OCI-LY7 (cell line): ENCODE data around the gene RSPH6A. TPM values are rescaled to one million over a fixed set of nuclear protein-coding genes. Genes with fewer than 3 reads are reported as not detected.

ENCODE experiments used
- BruUV-seq: library from RNA; stranded (reverse); fragments of 400-500 nt; replicated peaks from 2 replicates; lab custom pipeline; 2021; lab: Mats Ljungman, UMichigan
- CTCF ChIA-PET: fragments of 300-600 bp; sonication (Branson Sonifier 250); formaldehyde crosslinking; loops from one replicate; lab custom pipeline; 2022; ENCODE audit warnings: antibody characterized with exemption; ENCODE audit not compliant: unreplicated experiment; lab: Charles Lee
- POLR2A ChIA-PET: fragments of 300-600 bp; sonication (Branson Sonifier 250); formaldehyde crosslinking; loops from one replicate; lab custom pipeline; 2022; ENCODE audit warnings: antibody characterized with exemption; lab: Charles Lee
- DNase-seq: peaks from one replicate; pipeline ENCODE4 v3.0.0-alpha.2; 2015; ENCODE audit warnings: low spot score
- H2AFZ ChIP-seq: fragments of 200-600 bp; sonication (generic), shearing (Covaris generic); 2 replicates; pipeline ENCODE4 v1.6.1; 2014; ENCODE audit warnings: mild to moderate bottlenecking, antibody characterized with exemption, low read length, moderate library complexity
- H3K27ac ChIP-seq: fragments of 200-600 bp; sonication (generic); 2 replicates; pipeline ENCODE4 v1.5.1; 2014; ENCODE audit warnings: mixed run types, low read depth, mild to moderate bottlenecking, moderate library complexity, low read length, inconsistent platforms; ENCODE audit not compliant: poor library complexity, severe bottlenecking
- H3K36me3 ChIP-seq: fragments of 200-600 bp; sonication (generic); 2 replicates; pipeline ENCODE4 v1.6.1; 2014; ENCODE audit warnings: mild to moderate bottlenecking, antibody characterized with exemption, low read length, moderate library complexity, mixed read lengths; ENCODE audit not compliant: insufficient read depth
- H3K4me1 ChIP-seq: fragments of 200-600 bp; sonication (generic); 2 replicates; pipeline ENCODE4 v1.5.1; 2014; ENCODE audit warnings: mild to moderate bottlenecking, low read length; ENCODE audit not compliant: insufficient read depth, poor library complexity, severe bottlenecking
- H3K4me2 ChIP-seq: fragments of 200-600 bp; sonication (generic); 2 replicates; pipeline ENCODE4 v1.6.1; 2014; ENCODE audit warnings: mild to moderate bottlenecking, low read length
- H3K4me3 ChIP-seq: fragments of 200-600 bp; sonication (generic); 2 replicates; pipeline ENCODE4 v1.5.1; 2014; ENCODE audit warnings: mild to moderate bottlenecking, low read depth, low read length; ENCODE audit not compliant: poor library complexity, severe bottlenecking
- H3K79me2 ChIP-seq: fragments of 200-600 bp; sonication (generic); 2 replicates; pipeline ENCODE4 v1.6.1; 2016; ENCODE audit warnings: low read depth, mild to moderate bottlenecking, low read length, moderate library complexity, mixed read lengths; ENCODE audit not compliant: insufficient read depth
- H3K9me2 ChIP-seq: fragments of 200-600 bp; sonication (generic); 2 replicates; pipeline ENCODE4 v1.6.1; 2016; ENCODE audit warnings: mild to moderate bottlenecking, low read length, mixed read lengths; ENCODE audit not compliant: insufficient read depth
- H3K9me3 ChIP-seq: fragments of 200-600 bp; sonication (generic); 2 replicates; pipeline ENCODE4 v1.6.1; 2014; ENCODE audit warnings: mild to moderate bottlenecking, mixed run types, low read length, mixed read lengths
- H4K20me1 ChIP-seq: fragments of 200-600 bp; sonication (generic); 2 replicates; pipeline ENCODE4 v1.6.1; 2014; ENCODE audit warnings: mild to moderate bottlenecking, antibody characterized with exemption, low read length, moderate library complexity, mixed read lengths; ENCODE audit not compliant: insufficient read depth
- CTCF ChIP-seq: fragments of 200-600 bp; sonication (generic); conservative IDR thresholded peaks from 2 replicates; pipeline ENCODE4 v1.5.1; 2014; ENCODE audit warnings: mild to moderate bottlenecking, antibody characterized with exemption, low read length, moderate library complexity, mixed read lengths
- EZH2phosphoT487 ChIP-seq: fragments of 200-600 bp; sonication (generic); IDR thresholded peaks from 2 replicates; pipeline ENCODE4 v1.6.1; 2018; ENCODE audit warnings: low read depth, borderline replicate concordance, mild to moderate bottlenecking, mixed run types, antibody characterized with exemption, low read length, moderate library complexity, mixed read lengths
- intact Hi-C: fragments of 100-400 bp; cut with micrococcal nuclease; formaldehyde crosslinking; loops from one replicate; pipeline ENCODE4 v1.10.0; 2022; ENCODE audit not compliant: unreplicated experiment
- total RNA-seq, 2 experiments: library from RNA; depleted of rRNA in 1 of 2; stranded (reverse); fragments of >200 nt in 1 of 2; shearing (Covaris generic) in 1 of 2; gene quantifications; 2 replicates each; pipeline ENCODE4 v1.2.3, GENCODE V29; 2014 to 2022

Gene RSPH6A
- total RNA-seq, 2 experiments from 2014 or later: 0.16 to 0.72 TPM

- Histone ChIP-seq H3K9me2 (no peaks in the 10 kb centered on the region), H3K4me2 (peak overlapping the region; percentile 91), H4K20me1 (no peaks in the 10 kb centered on the region), H3K27ac (peak overlapping the region; percentile 71), H3K79me2 (no peaks in the 10 kb centered on the region), H2AFZ (peak overlapping the region; percentile 17; the same call in 1 of the 2 replicates), H3K4me3 (peak overlapping the region; percentile 71), H3K4me1 (peaks cover 33% of the 10 kb centered on the region), H3K36me3 (no peaks in the 10 kb centered on the region), H3K9me3 (no peaks in the 10 kb centered on the region)
- no TSS peak for BruUV-seq
- intact Hi-C loops: loop anchor here (1.0 to 5.0 kb wide), 4 partner anchors 9 to 78 kb away; partner anchors contain the start of genes QPCTL and SNRPD2
- TF ChIP-seq EZH2phosphoT487: no peak
- TF ChIP-seq CTCF: no peak
- POLR2A ChIA-PET: interaction anchor here (0.7 to 1.3 kb wide), 5 partner anchors 49 to 194 kb away, joined by 3 to 4 read pairs (median 4); partner anchors contain the start of gene SYMPK
- CTCF ChIA-PET: interaction anchor here (0.6 to 1.3 kb wide), 4 partner anchors 30 to 434 kb away, joined by 3 to 5 read pairs (median 4); no protein-coding TSS in a partner anchor
- peak; percentile 70 for DNase-seq
Observed at GRCh38 chr19:45769821-45770191, 45.3 kb downstream of the RSPH6A start.

- Histone ChIP-seq H3K9me3 (no peaks in the 10 kb centered on the region), H3K4me2 (peak within 1 kb of the TSS; percentile 100), H3K4me1 (peaks cover 33% of the 10 kb centered on the region), H3K79me2 (no peaks in the 10 kb centered on the region), H3K9me2 (no peaks in the 10 kb centered on the region), H2AFZ (peak within 1 kb of the TSS; percentile 87), H3K4me3 (peak within 1 kb of the TSS; percentile 93), H4K20me1 (no peaks in the 10 kb centered on the region), H3K27ac (peak within 1 kb of the TSS; percentile 71), H3K36me3 (no peaks in the 10 kb centered on the region)
- TF ChIP-seq EZH2phosphoT487: no peak
- TF ChIP-seq CTCF: no peak
- POLR2A ChIA-PET: interaction anchor here (0.5 to 1.3 kb wide), 8 partner anchors 34 to 206 kb away, joined by 3 to 4 read pairs (median 3); partner anchors contain the start of gene SYMPK
- CTCF ChIA-PET: interaction anchor here (0.6 to 1.3 kb wide), 5 partner anchors 10 to 435 kb away, joined by 3 to 5 read pairs (median 3); no protein-coding TSS in a partner anchor
- no TSS peak for BruUV-seq
- DNase-seq: peak; percentile 99
- intact Hi-C loops: loop anchor here (1.0 kb wide), 1 partner anchor 63 kb away; no protein-coding TSS in a partner anchor
Observed at GRCh38 chr19:45768984-45769782, 45.9 kb downstream of the RSPH6A start, which contains the start of gene SIX5. Gene SIX5, minus strand, starts transcription at chr19:45769252. Its CDS starts 408 bp downstream, at chr19:45768844.
